DMS153 (cell line): ENCODE data around the gene ST3GAL3.

Source experiments
- DNase-seq: peaks from one replicate; lab custom pipeline; 2025; lab: John Stamatoyannopoulos, UW

The ST3GAL3 gene

GRCh38 chr1:43913666-43914360 lies 206.5 kb downstream of the ST3GAL3 start:
- DNase-seq, result no peak

- no peak for DNase-seq
Measured at GRCh38 chr1:43914576-43915525, 207.5 kb downstream of the ST3GAL3 start.

DNA sequence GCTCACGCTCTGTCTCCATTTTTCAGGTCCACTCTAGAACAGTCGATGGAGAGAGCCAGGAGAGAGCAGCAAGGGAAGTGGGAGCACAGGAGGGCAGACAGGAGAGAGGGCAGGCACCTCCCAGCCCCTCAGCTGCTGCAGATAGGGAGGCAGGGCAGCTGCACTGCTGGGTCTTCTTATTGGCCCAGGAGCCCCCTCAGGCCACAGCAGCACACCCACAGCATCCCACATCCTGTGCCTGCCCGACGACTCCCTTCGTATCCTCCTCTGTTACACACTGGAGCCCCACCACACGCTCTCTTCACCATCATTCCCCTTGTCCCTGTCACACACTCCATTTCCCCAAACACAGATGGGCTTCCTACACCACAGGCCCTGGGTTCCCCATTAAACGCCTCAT lies 212.6 kb downstream of the ST3GAL3 start:
- no peak for DNase-seq

GRCh38 chr1:43921022-43921421 lies 213.7 kb downstream of the ST3GAL3 start:
- no peak for DNase-seq

DNA sequence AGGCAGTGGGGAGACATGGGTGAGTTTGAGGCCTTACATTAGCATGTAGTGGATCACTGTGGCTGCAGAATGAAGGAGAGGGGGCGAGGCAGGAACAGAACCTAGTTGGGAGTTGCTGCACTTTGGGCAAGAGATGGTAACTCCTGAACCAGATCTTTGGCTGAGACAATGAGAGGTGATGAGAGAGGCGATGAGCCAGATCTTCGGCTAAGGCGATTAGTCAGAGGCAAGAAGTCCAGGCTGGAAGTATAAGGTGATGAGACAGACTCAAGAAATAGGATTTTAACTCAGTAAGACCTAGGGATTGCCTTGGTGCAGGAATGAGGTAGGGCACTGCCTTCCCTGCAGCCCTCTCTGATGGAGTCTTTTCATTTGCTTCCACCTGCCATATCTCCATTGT lies 217.2 kb downstream of the ST3GAL3 start:
- no peak for DNase-seq

DNA sequence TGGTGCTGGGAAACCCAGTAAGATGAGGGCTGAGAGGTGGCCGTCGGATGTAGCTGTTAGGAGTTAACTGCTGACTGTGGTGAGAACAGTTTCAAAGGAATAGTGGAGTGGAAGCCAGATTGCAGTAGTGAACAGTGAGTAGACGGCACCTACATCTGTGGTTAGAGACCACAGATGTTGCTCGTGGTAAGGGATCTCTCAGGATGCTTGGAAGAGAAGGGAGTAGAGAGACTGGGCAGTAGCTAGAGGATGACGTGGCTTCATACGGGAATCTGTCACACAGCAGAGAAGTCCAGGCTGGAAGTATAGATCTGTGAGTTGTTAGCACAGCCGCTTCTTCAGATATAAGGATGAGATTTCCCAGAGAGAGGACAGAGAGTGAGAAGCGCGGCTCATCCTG lies 218.5 kb downstream of the ST3GAL3 start:
- no peak for DNase-seq

DNA sequence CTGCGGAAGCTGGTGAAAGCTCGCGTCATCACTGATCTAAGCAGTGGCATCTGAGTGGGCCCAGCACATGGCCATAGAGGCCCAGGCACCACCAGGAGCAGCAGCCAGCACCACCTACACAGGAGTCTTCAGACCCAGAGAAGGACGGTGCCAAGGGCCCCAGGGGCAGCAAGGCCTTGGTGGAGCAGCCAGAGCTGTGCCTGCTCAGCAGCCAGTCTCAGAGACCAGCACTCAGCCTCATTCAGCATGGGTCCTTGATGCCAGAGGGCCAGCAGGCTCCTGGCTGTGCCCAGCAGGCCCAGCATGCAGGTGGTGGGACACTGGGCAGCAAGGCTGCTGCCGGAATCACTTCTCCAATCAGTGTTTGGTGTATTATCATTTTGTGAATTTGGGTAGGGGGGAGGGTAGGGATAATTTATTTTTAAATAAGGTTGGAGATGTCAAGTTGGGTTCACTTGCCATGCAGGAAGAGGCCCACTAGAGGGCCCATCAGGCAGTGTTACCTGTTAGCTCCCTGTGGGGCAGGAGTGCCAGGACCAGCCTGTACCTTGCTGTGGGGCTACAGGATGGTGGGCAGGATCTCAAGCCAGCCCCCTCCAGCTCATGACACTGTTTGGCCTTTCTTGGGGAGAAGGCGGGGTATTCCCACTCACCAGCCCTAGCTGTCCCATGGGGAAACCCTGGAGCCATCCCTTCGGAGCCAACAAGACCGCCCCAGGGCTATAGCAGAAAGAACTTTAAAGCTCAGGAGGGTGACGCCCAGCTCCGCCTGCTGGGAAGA lies 223.0 kb downstream of the ST3GAL3 start:
- no peak for DNase-seq

GRCh38 chr1:43930949-43931275 lies 223.6 kb downstream of the ST3GAL3 start:
- DNase-seq, result no peak

DNA sequence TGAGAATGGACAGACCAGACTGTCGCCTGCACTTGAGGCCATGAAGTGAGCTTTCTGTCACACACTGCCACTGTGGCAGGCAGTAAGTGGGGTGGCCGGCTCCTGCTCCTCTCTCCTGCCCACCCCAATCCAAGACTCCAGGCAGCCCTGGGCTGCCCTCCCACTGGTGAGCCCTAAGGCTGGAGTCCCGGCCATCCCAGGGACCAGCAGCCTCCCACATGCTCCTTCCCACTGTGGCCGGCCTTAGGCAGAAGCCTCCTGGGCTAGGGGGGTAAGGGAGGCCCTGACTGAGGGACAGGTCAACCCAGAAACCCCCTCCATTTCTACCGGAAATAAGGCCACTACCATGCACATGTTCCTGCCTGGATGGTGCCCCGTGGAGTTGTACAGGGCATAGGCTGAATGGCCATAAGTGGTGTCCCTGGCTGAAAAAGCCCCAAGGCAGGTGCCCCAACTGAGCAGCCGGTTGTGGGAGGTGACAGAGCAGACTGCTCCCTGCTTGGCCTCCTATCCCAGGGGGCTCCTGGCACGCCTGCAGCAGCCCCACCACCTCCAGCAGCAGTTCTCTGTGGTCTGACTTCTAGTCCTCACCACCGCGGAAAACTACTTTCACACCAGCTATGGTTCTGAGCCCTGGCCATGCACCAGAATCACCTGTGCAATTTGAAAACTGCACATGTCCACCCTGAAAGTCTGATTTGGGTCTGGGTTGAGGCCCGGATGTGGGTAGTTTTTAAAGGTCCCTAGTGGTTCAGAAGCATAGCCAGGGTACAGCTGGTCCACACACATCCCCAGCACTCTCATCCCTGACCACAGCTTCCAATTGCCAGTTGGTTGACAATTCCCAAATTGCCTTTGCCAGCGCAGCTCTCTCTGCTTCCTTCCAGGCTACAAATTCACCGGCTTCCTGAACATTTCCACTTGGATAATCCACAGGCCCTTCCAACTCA lies 224.7 kb downstream of the ST3GAL3 start:
- no peak for DNase-seq

DNA sequence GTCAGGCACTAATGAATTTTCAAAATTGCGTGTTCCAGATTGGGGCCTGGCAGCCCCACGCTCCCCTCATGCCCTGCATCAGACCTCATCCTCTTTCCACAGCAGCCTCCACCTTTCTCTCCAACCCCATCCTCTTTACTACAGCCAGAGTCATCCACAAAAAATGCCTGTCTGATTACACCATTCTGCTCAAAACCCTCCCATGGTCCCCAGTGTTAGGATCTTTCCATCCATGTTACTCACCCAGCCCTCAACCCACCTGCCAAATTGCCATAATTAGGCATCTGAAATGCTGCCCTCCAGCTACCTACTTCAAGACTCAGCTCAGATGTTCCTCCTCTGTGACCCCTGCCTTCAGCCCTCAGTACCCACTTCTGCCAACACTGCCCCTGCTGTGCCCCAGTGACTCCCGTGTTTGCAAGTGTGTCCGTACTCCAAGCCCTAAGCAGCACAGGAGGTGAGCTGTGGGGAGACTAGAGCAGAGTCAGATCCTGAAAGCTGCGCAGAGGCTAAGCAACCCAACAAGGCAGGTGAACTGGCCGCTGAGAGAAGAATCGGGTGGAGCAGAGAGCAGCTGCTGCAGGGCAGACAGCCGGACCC lies 225.6 kb downstream of the ST3GAL3 start:
- DNase-seq, result no peak

DNA sequence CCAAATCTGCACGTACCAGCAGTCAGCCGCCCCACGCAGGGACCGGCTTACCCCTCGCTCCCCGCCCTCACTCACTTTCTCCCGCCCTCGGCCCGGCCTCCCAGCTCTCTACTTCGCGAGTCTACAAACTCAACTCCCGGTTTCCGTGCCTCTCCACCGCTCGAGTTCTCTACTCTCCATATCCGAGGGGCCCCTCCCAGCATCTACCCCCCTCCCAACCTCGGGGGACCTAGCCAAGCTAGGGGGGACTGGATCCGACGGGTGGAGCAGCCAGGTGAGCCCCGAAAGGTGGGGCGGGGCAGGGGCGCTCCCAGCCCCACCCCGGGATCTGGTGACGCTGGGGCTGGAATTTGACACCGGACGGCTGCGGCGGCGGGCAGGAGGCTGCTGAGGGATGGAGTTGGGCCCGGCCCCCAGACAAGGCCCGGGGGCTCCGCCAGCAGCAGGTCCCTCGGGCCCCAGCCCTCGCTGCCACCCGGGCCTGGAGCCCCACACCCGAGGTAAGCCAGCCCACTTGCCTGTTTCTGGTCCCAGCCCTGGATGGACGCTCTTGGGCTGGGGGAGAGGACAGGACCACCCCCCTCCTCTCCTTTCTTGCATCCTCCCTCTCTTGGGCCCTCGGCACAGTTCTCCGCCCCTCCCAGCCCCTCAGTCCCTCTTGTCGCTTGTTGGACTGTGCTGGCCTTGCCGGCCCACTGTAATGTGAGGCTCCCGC lies 226.2 kb downstream of the ST3GAL3 start, which contains the start of gene ARTN:
Gene ARTN, plus strand, starts transcription at position 416 of the 715 bp plus-strand sequence. CDS start 1,856 bp downstream, outside the sequence.
- no peak for DNase-seq

GRCh38 chr1:43934101-43934985 lies 227.0 kb downstream of the ST3GAL3 start:
- DNase-seq, result peak; percentile 66

GRCh38 chr1:43934986-43935324 lies 227.6 kb downstream of the ST3GAL3 start:
- no peak for DNase-seq

DNA sequence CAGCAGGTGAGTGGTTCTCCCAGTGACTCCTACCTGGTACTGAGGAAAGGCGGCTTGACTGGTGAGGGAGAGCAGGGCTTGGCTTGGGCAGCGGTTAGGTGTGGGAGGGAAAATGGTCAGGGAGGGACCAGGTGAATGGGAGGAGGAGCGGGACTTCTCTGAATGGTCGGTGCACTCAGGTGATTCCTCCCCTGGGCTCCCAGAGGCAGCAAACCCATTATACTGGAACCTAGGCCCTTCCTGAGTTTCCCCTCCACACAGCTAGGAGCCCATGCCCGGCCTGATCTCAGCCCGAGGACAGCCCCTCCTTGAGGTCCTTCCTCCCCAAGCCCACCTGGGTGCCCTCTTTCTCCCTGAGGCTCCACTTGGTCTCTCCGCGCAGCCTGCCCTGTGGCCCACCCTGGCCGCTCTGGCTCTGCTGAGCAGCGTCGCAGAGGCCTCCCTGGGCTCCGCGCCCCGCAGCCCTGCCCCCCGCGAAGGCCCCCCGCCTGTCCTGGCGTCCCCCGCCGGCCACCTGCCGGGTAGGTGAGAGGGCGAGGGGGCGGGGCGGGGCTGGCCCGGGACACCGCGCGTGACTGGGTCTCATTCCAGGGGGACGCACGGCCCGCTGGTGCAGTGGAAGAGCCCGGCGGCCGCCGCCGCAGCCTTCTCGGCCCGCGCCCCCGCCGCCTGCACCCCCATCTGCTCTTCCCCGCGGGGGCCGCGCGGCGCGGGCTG lies 228.5 kb downstream of the ST3GAL3 start:
- DNase-seq, result peak; percentile 88

DNA sequence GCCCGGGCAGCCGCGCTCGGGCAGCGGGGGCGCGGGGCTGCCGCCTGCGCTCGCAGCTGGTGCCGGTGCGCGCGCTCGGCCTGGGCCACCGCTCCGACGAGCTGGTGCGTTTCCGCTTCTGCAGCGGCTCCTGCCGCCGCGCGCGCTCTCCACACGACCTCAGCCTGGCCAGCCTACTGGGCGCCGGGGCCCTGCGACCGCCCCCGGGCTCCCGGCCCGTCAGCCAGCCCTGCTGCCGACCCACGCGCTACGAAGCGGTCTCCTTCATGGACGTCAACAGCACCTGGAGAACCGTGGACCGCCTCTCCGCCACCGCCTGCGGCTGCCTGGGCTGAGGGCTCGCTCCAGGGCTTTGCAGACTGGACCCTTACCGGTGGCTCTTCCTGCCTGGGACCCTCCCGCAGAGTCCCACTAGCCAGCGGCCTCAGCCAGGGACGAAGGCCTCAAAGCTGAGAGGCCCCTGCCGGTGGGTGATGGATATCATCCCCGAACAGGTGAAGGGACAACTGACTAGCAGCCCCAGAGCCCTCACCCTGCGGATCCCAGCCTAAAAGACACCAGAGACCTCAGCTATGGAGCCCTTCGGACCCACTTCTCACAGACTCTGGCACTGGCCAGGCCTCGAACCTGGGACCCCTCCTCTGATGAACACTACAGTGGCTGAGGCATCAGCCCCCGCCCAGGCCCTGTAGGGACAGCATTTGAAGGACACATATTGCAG lies 229.3 kb downstream of the ST3GAL3 start:
- DNase-seq, result no peak

DNA sequence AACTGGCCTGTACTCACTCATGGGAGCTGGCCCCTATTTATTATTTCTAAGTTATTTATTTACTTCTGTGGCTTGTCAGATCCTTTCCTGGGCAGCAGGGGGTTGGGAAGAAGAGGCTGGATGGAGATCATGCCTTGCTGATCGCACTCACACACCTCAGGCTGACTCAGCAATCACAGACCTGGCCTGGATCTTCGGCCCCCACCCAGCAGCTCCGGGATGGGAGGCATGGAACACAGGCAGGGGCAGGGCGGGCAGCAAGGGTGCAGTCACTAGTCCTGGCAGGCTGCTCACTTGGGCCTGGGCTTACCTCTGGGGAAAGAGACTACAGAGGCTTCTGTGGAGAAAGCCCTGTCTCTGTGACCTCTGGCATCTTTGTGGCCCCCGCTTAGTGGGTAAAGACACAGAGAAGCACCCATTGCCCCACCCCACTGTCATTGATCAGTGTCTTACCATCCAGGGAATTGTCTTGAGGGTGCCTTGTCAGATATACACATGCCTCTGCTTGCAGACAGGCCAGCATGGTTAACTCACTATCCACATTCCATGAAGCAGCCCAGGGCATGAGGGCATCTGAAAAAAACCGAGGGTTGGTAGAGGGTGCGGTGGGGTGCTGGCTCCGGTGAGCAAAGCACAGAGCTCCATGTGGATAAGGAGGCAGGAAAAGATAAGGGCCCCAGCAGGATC lies 230.0 kb downstream of the ST3GAL3 start:
- no peak for DNase-seq

DNA sequence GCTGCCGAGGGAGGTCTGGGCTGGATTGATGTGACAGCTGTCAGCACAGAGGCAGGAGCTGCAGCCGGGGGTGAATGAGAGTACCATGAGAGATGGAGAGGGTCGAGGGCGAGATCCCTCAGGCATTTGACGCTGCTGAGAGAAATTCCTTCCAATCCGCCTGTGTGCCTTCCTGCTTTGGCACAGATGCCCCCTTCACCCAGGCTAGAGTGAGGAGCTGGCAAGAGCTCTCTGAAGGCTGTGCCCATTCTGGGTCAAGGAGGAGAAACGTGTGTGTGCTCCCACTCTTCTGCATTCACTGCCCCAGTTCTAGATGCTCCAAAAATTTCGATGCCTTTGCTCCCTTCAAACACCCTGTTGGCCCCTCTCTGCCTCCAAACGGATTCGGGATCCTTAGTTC lies 231.0 kb downstream of the ST3GAL3 start:
- DNase-seq, result no peak
